ENCODE measurements around the gene FXYD3. TPM values are rescaled to one million over a fixed set of nuclear protein-coding genes. Genes with fewer than 3 reads are reported as not detected.

FXYD3 gene
- total RNA-seq, 2 experiments from 2014 or later = not detected

- Mint-ChIP-seq H3K36me3 (no peaks in the 10 kb centered on the region), H3K27ac (no peak overlapping the region), H3K9me3 (no peaks in the 10 kb centered on the region), H3K27me3 (peaks cover 6% of the 10 kb centered on the region), H3K4me1 (ENCODE audit: low read depth) (peaks cover 10% of the 10 kb centered on the region), H3K4me3 (no peak overlapping the region)
- intact Hi-C loops (cut with micrococcal nuclease) = no loop called here
- POLR2A ChIA-PET = no interaction called here
- CTCF ChIA-PET = interaction anchor here (3.8 kb wide), 1 partner anchor 45 kb away, joined by 22 read pairs; no protein-coding TSS in a partner anchor
- no peak for DNase-seq
Measured at GRCh38 chr19:35088131-35088913, 27.3 kb upstream of the FXYD3 start.

GRCh38 chr19:35089554-35089953, 26.1 kb upstream of the FXYD3 start:
- peaks cover 10% of the 10 kb centered on the region for H3K4me1 Mint-ChIP-seq (ENCODE audit: low read depth)
- peaks cover 6% of the 10 kb centered on the region for H3K27me3 Mint-ChIP-seq
- DNase-seq = no peak
- intact Hi-C loops (cut with micrococcal nuclease) = no loop called here
- no peak overlapping the region for H3K27ac Mint-ChIP-seq
- ChIA-PET CTCF (interaction anchor here (2.8 to 3.3 kb wide), 2 partner anchors 23 to 46 kb away, joined by 13 to 18 read pairs; no protein-coding TSS in a partner anchor), POLR2A (no interaction called here)
- H3K9me3 Mint-ChIP-seq = no peaks in the 10 kb centered on the region
- H3K36me3 Mint-ChIP-seq = no peaks in the 10 kb centered on the region
- H3K4me3 Mint-ChIP-seq = no peak overlapping the region

GRCh38 chr19:35090160-35090505, 25.5 kb upstream of the FXYD3 start:
- Mint-ChIP-seq H3K4me1 (ENCODE audit: low read depth) (peaks cover 10% of the 10 kb centered on the region), H3K4me3 (no peak overlapping the region), H3K27ac (no peak overlapping the region), H3K9me3 (no peaks in the 10 kb centered on the region), H3K27me3 (peaks cover 6% of the 10 kb centered on the region), H3K36me3 (no peaks in the 10 kb centered on the region)
- intact Hi-C loops (cut with micrococcal nuclease) = loop anchor here (1.0 to 2.0 kb wide), 2 partner anchors 23 to 46 kb away; no protein-coding TSS in a partner anchor
- POLR2A ChIA-PET = no interaction called here
- DNase-seq = no peak
- CTCF ChIA-PET = interaction anchor here (2.5 to 3.3 kb wide), 3 partner anchors 23 to 46 kb away, joined by 9 to 18 read pairs (median 13); no protein-coding TSS in a partner anchor

GRCh38 chr19:35090506-35091214, 25.0 kb upstream of the FXYD3 start:
- Mint-ChIP-seq H3K9me3 (no peaks in the 10 kb centered on the region), H3K4me1 (ENCODE audit: low read depth) (peaks cover 9% of the 10 kb centered on the region), H3K36me3 (no peaks in the 10 kb centered on the region), H3K27me3 (peaks cover 6% of the 10 kb centered on the region), H3K4me3 (no peak overlapping the region), H3K27ac (no peak overlapping the region)
- ChIA-PET POLR2A (no interaction called here), CTCF (interaction anchor here (2.5 to 3.3 kb wide), 3 partner anchors 24 to 47 kb away, joined by 9 to 18 read pairs (median 13); no protein-coding TSS in a partner anchor)
- intact Hi-C loops (cut with micrococcal nuclease) = loop anchor here (1.0 to 2.0 kb wide), 2 partner anchors 24 to 46 kb away; no protein-coding TSS in a partner anchor
- peak; percentile 50 for DNase-seq

GRCh38 chr19:35093430-35093829, 22.2 kb upstream of the FXYD3 start:
- ChIA-PET POLR2A (no interaction called here), CTCF (interaction anchor here (1.0 kb wide), 1 partner anchor 49 kb away, joined by 5 read pairs; no protein-coding TSS in a partner anchor)
- no peak for DNase-seq
- intact Hi-C loops (cut with micrococcal nuclease) = no loop called here
- H3K27ac Mint-ChIP-seq = no peak overlapping the region
- H3K27me3 Mint-ChIP-seq = peaks cover 6% of the 10 kb centered on the region
- H3K36me3 Mint-ChIP-seq = no peaks in the 10 kb centered on the region
- H3K9me3 Mint-ChIP-seq = no peaks in the 10 kb centered on the region
- H3K4me3 Mint-ChIP-seq = no peak overlapping the region
- peaks cover 7% of the 10 kb centered on the region for H3K4me1 Mint-ChIP-seq (ENCODE audit: low read depth)

GRCh38 chr19:35093941-35094647, 21.5 kb upstream of the FXYD3 start:
- H3K4me1 Mint-ChIP-seq (ENCODE audit: low read depth) = peaks cover 7% of the 10 kb centered on the region
- no peak for DNase-seq
- H3K4me3 Mint-ChIP-seq = no peak overlapping the region
- CTCF ChIA-PET = no interaction called here
- peaks cover 6% of the 10 kb centered on the region for H3K27me3 Mint-ChIP-seq
- H3K27ac Mint-ChIP-seq = no peak overlapping the region
- H3K9me3 Mint-ChIP-seq = no peaks in the 10 kb centered on the region
- POLR2A ChIA-PET = no interaction called here
- intact Hi-C loops (cut with micrococcal nuclease) = no loop called here
- H3K36me3 Mint-ChIP-seq = no peaks in the 10 kb centered on the region

GRCh38 chr19:35094656-35095055, 21.0 kb upstream of the FXYD3 start:
- POLR2A ChIA-PET = no interaction called here
- Mint-ChIP-seq H3K36me3 (no peaks in the 10 kb centered on the region), H3K4me1 (ENCODE audit: low read depth) (peaks cover 7% of the 10 kb centered on the region), H3K27ac (no peak overlapping the region), H3K9me3 (no peaks in the 10 kb centered on the region), H3K27me3 (peaks cover 6% of the 10 kb centered on the region), H3K4me3 (no peak overlapping the region)
- DNase-seq = no peak
- CTCF ChIA-PET = no interaction called here
- intact Hi-C loops (cut with micrococcal nuclease) = no loop called here

GRCh38 chr19:35095667-35096368, 19.8 kb upstream of the FXYD3 start:
- intact Hi-C loops (cut with micrococcal nuclease) = no loop called here
- H3K4me1 Mint-ChIP-seq (ENCODE audit: low read depth) = no peaks in the 10 kb centered on the region
- no peaks in the 10 kb centered on the region for H3K9me3 Mint-ChIP-seq
- H3K4me3 Mint-ChIP-seq = no peak overlapping the region
- ChIA-PET CTCF (no interaction called here), POLR2A (no interaction called here)
- no peaks in the 10 kb centered on the region for H3K36me3 Mint-ChIP-seq
- H3K27ac Mint-ChIP-seq = no peak overlapping the region
- no peak for DNase-seq
- peaks cover 1% of the 10 kb centered on the region for H3K27me3 Mint-ChIP-seq

- Mint-ChIP-seq H3K27ac (no peak overlapping the region), H3K9me3 (no peaks in the 10 kb centered on the region), H3K36me3 (no peaks in the 10 kb centered on the region), H3K4me1 (ENCODE audit: low read depth) (no peaks in the 10 kb centered on the region), H3K4me3 (no peak overlapping the region), H3K27me3 (no peaks in the 10 kb centered on the region)
- intact Hi-C loops (cut with micrococcal nuclease) = no loop called here
- no peak for DNase-seq
- ChIA-PET POLR2A (no interaction called here), CTCF (interaction anchor here (0.8 kb wide), 1 partner anchor 55 kb away, joined by 4 read pairs; no protein-coding TSS in a partner anchor)
Measured at GRCh38 chr19:35098413-35099049, 17.1 kb upstream of the FXYD3 start.

- ChIA-PET CTCF (no interaction called here), POLR2A (no interaction called here)
- H3K4me1 Mint-ChIP-seq (ENCODE audit: low read depth) = no peaks in the 10 kb centered on the region
- no peaks in the 10 kb centered on the region for H3K27me3 Mint-ChIP-seq
- intact Hi-C loops (cut with micrococcal nuclease) = no loop called here
- no peak overlapping the region for H3K27ac Mint-ChIP-seq
- no peak overlapping the region for H3K4me3 Mint-ChIP-seq
- DNase-seq = no peak
- no peaks in the 10 kb centered on the region for H3K9me3 Mint-ChIP-seq
- no peaks in the 10 kb centered on the region for H3K36me3 Mint-ChIP-seq
Measured at GRCh38 chr19:35099155-35099896, 16.3 kb upstream of the FXYD3 start.

GRCh38 chr19:35099897-35100275, 15.7 kb upstream of the FXYD3 start:
- H3K4me3 Mint-ChIP-seq = no peak overlapping the region
- H3K9me3 Mint-ChIP-seq = no peaks in the 10 kb centered on the region
- H3K27ac Mint-ChIP-seq = no peak overlapping the region
- H3K36me3 Mint-ChIP-seq = no peaks in the 10 kb centered on the region
- intact Hi-C loops (cut with micrococcal nuclease) = loop anchor here (10.0 kb wide), 1 partner anchor 925 kb away; no protein-coding TSS in a partner anchor
- POLR2A ChIA-PET = interaction anchor here (0.6 kb wide), 1 partner anchor 15 kb away, joined by 4 read pairs; no protein-coding TSS in a partner anchor
- no peaks in the 10 kb centered on the region for H3K4me1 Mint-ChIP-seq (ENCODE audit: low read depth)
- DNase-seq = no peak
- no peaks in the 10 kb centered on the region for H3K27me3 Mint-ChIP-seq
- CTCF ChIA-PET = interaction anchor here (1.0 kb wide), 1 partner anchor 36 kb away, joined by 3 read pairs; no protein-coding TSS in a partner anchor

Data from activated CD4-positive, alpha-beta memory T cell treated with anti-CD3 and anti-CD28 coated beads for 36 hours (primary cell).